COLO668 (cell line): Measurements from ENCODE around the gene CCSER2.
A peak's percentile ranks its signal among the peaks of the same experiment; 100 is the strongest.
"Not testable (repeated sequence)": the region's sequence is repeated elsewhere in the genome, so short reads cannot be mapped to it uniquely, and the experiment has no call there.

ENCODE experiments used
- DNase-seq: peaks from one replicate; lab custom pipeline; 2025; ENCODE audit not compliant: unreplicated experiment; lab: John Stamatoyannopoulos, UW

CCSER2 gene

GRCh38 chr10:84391326-84391725, 62.9 kb downstream of the CCSER2 start:
- DNase-seq: no peak

GRCh38 chr10:84392181-84392580, 63.8 kb downstream of the CCSER2 start:
- DNase-seq: no peak

DNA sequence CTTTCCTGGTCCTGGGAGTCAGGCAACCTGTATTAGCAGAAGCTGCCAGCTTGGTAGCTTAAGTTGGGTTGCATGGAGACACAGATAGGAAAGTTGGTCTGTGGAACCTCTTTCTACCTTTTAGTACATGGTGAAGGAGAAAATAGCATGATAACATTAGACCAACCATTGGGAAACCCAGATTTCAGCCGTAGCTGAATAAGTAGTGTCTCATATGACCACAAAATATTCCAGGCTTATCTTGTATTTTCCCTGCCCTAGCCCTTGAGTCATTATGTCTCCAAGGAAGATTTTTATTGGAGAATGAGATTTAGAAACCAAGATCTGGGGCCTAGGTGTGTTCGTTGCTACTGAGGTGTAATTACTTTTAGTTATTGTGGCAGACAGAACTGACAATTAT, 67.2 kb downstream of the CCSER2 start:
- DNase-seq: no peak

DNA sequence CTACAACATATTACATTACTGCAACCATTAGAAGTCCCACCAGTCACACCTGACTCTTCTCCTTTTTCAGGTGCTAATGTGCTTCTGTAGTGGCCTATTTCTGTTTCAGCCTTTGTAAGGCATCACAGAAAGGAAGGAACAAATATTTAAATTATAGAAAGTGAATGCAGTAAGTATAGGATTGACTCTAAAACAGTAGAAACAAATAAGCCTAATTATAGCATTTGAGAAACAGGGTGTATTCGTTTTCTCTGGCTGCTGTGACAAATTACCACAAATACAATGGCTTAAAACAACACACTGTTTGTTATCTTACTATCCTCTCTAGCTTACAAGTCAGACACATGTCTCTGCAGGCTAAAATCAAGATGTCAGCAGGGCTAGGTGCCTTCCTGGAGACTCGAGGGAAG, 69.4 kb downstream of the CCSER2 start:
- DNase-seq: no peak

DNA sequence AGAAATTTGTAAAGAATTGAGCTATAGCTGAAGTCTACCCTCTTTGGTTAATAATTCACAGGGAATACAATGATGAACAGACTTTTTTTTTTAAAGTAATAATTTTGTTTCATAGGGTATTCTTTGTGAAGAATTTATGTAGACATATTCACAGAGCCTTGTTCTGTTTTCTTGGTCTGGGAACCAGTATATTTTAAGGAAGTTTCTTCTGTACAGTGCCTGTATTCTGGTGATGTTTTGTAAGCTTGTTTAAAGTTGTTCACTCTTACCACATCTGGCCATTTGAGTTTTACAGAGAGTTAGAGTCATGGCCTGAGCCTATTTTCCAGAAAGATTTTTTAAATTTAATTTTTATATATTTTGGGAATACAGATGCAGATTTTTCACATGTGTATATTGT, 70.3 kb downstream of the CCSER2 start:
- DNase-seq: no peak

- no peak for DNase-seq
These were observed 73.6 kb downstream of the CCSER2 start for GRCh38 chr10:84401854-84402611.

GRCh38 chr10:84404783-84405182, 76.4 kb downstream of the CCSER2 start:
- no peak for DNase-seq

GRCh38 chr10:84405662-84406061, 77.3 kb downstream of the CCSER2 start:
- no peak for DNase-seq

DNA sequence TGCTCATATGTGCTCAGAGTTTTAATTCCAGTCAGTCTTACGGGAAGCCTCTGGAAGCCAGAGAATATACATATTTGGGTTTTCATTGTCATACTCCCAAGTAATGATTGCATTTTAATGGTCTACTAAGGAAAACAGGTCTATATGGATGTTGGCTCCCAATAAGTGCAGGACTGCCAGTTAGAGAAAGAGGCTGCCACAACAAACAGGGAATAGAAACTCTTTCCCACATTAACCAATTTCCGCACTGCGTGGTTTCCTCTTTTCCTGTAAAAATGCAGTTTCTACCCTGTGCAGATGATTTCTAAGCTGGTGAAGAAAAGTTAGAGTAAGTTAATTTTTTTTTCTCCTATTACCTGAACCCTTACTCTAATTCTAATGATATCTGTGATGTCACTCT, 78.2 kb downstream of the CCSER2 start:
- no peak for DNase-seq

DNA sequence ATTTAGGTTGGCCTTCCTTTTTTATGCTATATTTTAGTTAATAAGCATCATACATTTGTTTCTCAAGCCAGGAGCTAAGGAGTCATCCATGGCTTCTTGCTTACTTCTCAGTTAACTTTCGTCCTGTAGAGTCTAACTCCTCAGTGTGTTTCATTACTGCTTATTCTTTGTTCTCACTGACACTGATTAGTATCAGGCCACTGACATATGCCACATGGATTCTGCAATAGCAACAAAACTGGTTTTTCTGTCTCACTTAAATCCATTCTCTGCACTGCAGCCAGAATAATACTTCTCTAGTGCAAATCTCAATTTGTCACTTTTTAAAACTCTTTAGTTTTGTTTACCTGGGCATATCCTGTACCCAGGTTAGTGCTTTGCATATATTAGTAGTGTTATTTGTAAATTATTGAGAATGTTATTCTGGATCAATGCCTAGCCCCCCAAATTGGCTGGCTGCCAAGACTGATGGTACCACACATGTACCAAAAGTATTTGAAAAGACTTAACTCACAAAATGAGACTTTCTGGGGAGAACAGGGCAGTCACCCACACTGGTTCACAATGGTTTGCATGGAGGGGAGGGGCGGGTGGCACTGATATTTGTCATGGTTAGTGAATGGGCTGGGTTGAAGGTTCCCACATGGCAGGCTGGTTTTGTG, 79.1 kb downstream of the CCSER2 start:
- DNase-seq: no peak

- no peak for DNase-seq
These were observed 84.1 kb downstream of the CCSER2 start for GRCh38 chr10:84412482-84412881.

DNA sequence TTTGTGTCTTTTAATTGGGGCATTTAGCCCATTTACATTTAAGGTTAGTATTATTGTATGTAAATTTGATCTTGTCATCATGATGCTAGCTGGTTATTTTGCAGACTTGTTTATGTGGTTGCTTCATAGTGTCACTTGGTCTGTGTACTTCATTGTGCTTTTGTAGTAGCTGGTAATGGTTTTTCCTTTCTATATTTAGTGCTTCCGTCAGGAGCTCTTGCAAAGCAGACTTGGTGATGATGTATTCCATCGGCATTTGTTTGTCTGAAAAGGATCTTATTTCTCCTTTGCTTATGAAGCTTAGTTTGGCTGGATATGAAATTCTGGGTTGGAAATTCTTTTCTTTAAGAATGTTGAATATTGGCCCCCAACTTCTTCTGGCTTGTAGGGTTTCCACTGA, 85.7 kb downstream of the CCSER2 start:
- DNase-seq: not testable (repeated sequence)

- DNase-seq: no peak
These were observed 87.3 kb downstream of the CCSER2 start for GRCh38 chr10:84415539-84416244.

GRCh38 chr10:84416245-84416555, 87.8 kb downstream of the CCSER2 start:
- no peak for DNase-seq

GRCh38 chr10:84423719-84424118, 95.3 kb downstream of the CCSER2 start:
- DNase-seq: no peak

DNA sequence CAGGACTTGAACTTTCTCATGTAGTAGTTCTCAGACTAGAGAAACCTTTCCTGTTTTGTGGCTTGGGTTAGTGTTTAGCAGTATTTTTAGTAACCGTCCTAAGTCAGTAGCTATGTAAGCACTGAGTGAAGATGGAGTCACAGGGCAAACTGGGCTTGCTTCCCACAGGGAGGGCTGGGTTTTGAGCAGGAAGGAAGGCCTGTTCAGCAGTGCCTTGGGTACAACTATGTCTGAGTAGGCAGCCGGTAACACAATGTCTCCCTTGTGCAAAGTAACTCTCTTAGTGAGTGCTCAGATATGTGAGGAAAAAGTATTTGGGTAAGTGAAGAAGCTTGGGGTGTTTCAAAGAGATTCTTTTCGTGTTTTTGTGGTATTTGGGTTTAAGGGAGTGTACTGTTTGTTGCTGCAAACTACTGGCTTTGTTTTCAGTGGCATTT, 96.4 kb downstream of the CCSER2 start:
- DNase-seq: no peak

DNA sequence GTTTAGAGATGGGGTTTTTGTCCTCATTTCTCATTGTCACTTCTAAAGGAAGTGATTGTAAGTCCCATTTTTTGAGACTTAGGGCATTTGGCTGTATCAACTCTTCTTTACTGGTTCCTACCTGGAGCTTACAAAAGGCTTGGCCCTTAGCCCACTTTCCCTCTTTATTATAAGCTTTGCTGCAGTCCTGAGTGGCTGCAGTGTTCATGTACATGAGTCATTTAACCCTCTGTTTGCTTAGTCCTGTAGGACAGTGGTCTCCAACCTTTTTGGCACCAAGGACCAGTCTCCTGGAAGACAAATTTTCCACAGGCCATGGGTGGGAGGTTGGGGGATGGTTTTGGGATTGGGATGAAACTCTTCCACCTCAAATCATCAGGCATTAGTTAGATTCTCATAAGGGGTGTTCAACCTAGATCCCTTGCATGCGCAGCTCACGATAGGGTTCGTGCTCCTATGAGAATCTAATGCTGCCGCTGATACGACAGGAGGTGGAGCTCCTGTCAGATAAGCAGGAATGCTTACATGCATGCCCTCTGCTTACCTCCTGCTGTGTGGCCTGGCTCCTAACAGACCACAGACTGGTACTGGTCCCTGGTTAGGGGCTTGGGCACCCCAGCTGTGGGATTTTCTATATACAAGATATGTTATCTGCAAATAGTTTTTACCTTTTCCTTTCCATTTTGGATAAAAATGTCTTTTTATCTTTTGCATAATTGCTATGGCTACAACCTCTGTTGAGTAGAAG, 99.7 kb downstream of the CCSER2 start:
- no peak for DNase-seq

DNA sequence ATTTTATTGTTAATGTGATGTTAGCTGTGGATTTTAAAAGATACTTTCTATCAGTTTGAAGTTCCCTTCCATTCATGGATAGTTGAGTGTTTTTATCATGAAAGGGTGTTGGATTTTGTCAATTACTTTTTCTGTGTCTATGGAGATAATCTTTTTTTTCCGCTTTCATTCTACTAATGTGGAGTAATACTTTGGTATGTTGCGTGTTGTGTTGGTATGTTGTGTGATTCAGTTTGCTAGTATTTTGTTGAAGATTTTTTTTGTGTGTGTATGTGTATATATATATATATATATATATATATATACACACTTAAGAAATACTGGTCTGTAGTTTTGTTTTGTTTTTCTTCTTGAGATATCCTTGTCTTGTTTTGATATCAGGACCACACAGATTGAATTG, 100.3 kb downstream of the CCSER2 start:
- DNase-seq: no peak

GRCh38 chr10:84429926-84430520, 101.6 kb downstream of the CCSER2 start:
- DNase-seq: peak; percentile 52

DNA sequence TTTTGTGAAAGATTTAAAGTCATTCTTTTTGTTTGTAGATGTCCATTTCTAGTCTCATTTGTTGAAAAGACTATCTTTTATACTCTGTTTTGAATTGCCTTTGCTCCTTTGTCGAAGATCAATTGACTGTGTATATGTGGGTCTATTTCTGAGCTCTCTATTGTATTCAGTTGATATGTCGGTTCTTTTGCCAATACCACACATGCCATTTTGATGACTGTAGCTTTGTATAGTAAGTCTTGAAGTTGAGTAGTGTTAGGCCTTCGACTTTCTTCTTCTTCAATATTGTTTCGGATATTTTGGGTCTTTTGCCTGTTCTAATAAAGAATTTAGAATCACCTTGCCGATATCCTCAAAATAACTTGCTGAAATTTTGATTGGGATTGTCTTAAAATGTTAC, 104.5 kb downstream of the CCSER2 start:
- DNase-seq: no peak

DNA sequence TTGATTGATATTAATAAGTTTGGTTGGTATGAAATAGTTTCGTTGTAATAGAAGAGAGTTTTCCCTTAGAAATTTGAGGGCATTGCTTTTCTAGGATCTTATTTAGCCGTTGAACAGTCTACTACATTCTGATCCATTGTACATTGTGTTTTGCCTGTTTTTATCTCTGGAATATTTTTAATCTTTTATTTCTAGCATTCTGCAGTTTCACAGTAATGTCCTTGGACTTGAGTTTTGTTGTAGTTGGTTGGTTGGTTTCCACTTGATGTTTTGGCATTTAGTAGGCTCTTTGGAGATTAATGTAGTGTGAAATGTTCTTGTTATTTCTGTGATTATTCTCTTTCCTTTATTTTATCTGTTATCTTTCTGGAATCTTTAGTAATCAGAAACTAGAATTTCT, 112.4 kb downstream of the CCSER2 start:
- no peak for DNase-seq
